Measurements from ENCODE around the gene COL26A1.

Gene COL26A1

DNA sequence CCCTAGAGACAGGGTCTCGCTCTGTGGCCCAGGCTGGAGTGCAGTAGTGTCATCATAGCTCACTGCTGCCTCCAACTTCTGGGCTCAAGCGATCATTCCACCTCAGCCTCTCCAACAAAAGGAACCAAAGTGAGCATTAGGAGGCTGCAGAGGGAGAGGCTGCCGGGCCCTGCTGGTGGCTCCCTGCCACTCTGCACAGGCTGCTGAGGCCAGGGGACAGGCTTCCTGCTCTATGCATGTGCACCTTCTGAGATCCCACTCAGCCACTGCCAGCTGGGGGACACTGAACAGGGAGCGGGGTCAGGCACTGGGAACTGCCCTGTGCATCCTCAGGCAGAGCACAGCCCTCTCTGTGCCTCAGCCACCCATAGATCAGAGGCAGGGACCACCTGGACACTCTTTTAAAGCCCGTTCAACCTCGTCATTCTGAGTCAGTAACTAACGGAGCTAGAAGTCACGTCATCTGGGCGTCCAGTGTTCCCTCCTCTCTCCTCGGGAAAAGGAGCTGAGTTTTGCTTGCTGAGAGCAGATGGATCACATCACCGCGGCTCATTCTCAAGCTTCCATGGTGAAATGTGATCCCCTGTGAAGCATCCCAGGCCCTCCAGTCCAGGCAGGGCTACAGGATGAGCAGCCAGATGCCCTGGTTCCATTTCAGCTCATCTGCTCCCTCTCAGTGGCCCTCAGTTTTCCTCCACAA, 156.8 kb downstream of the COL26A1 start:
- H2AK5ac ChIP-seq (ENCODE audit: low read length): no peak overlapping the region
- H3K18ac ChIP-seq (ENCODE audit: low read length): no peak overlapping the region
- H3K27ac ChIP-seq (ENCODE audit: low read depth, low read length): no peak overlapping the region
- H2BK120ac ChIP-seq (ENCODE audit: insufficient read depth, low read length, poor library complexity): no peak overlapping the region
- no peak overlapping the region for H3K4me2 ChIP-seq (ENCODE audit: low read length)
- H3K79me2 ChIP-seq (ENCODE audit: control insufficient read depth, insufficient read depth, low read length, poor library complexity): no peaks in the 10 kb centered on the region
- H3K36me3 ChIP-seq (ENCODE audit: control insufficient read depth in 1 of 2, insufficient read depth in 2 of 2, low read length in 2 of 2): no peaks in the 10 kb centered on the region
- H2BK12ac ChIP-seq (ENCODE audit: low read length): no peak overlapping the region
- H2AFZ ChIP-seq (ENCODE audit: insufficient read depth, low read length, poor library complexity): no peak overlapping the region
- no peak overlapping the region for H3K4ac ChIP-seq (ENCODE audit: low read depth, low read length)
- no peak overlapping the region for H4K8ac ChIP-seq (ENCODE audit: low read depth, low read length)
- no peaks in the 10 kb centered on the region for H3K4me1 ChIP-seq (ENCODE audit: control insufficient read depth in 1 of 2, insufficient read depth in 2 of 2, low read length in 2 of 2)
- DNase-seq: no peak
- no peak overlapping the region for H3K9ac ChIP-seq (ENCODE audit: low read length)
- no peaks in the 10 kb centered on the region for H3K79me1 ChIP-seq (ENCODE audit: low read length)
- no peak overlapping the region for H3K4me3 ChIP-seq (ENCODE audit: low read depth, low read length)
- WGBS (ENCODE audit: extremely low coverage, insufficient coverage, insufficient read length): no CpG with 5 or more reads among the region's 12 CpGs
- H2BK5ac ChIP-seq (ENCODE audit: low read depth, low read length, poor library complexity): no peak overlapping the region
- H3K9me3 ChIP-seq (ENCODE audit: insufficient read depth, low read depth, low read length): peaks cover 1% of the 10 kb centered on the region
- no peak overlapping the region for H4K12ac ChIP-seq (ENCODE audit: low read depth, low read length)
- no peak overlapping the region for H3K14ac ChIP-seq (ENCODE audit: low read length)
- no peak overlapping the region for H4K91ac ChIP-seq (ENCODE audit: low read depth, low read length)
- no peaks in the 10 kb centered on the region for H3K27me3 ChIP-seq (ENCODE audit: insufficient read depth, low read length)
- no peak overlapping the region for H3K23ac ChIP-seq (ENCODE audit: low read length)

GRCh38 chr7:101521430-101521925, 158.8 kb downstream of the COL26A1 start:
- no peak overlapping the region for H3K9ac ChIP-seq (ENCODE audit: low read length)
- no peak overlapping the region for H4K12ac ChIP-seq (ENCODE audit: low read depth, low read length)
- peaks cover under 1% of the 10 kb centered on the region for H3K9me3 ChIP-seq (ENCODE audit: insufficient read depth, low read depth, low read length)
- no peak overlapping the region for H3K4me2 ChIP-seq (ENCODE audit: low read length)
- no peak overlapping the region for H3K4me3 ChIP-seq (ENCODE audit: low read depth, low read length)
- no peak overlapping the region for H3K18ac ChIP-seq (ENCODE audit: low read length)
- no peak overlapping the region for H2AFZ ChIP-seq (ENCODE audit: insufficient read depth, low read length, poor library complexity)
- H2BK120ac ChIP-seq (ENCODE audit: insufficient read depth, low read length, poor library complexity): no peak overlapping the region
- no peak overlapping the region for H2AK5ac ChIP-seq (ENCODE audit: low read length)
- no peak overlapping the region for H3K27ac ChIP-seq (ENCODE audit: low read depth, low read length)
- no peak overlapping the region for H4K91ac ChIP-seq (ENCODE audit: low read depth, low read length)
- no peak overlapping the region for H3K23ac ChIP-seq (ENCODE audit: low read length)
- H4K8ac ChIP-seq (ENCODE audit: low read depth, low read length): no peak overlapping the region
- WGBS (ENCODE audit: extremely low coverage, insufficient coverage, insufficient read length): no CpG with 5 or more reads among the region's 5 CpGs
- no peak overlapping the region for H2BK5ac ChIP-seq (ENCODE audit: low read depth, low read length, poor library complexity)
- H3K79me1 ChIP-seq (ENCODE audit: low read length): no peaks in the 10 kb centered on the region
- no peaks in the 10 kb centered on the region for H3K79me2 ChIP-seq (ENCODE audit: control insufficient read depth, insufficient read depth, low read length, poor library complexity)
- no peaks in the 10 kb centered on the region for H3K4me1 ChIP-seq (ENCODE audit: control insufficient read depth in 1 of 2, insufficient read depth in 2 of 2, low read length in 2 of 2)
- no peak for DNase-seq
- H3K36me3 ChIP-seq (ENCODE audit: control insufficient read depth in 1 of 2, insufficient read depth in 2 of 2, low read length in 2 of 2): peaks cover 1 to 2% of the 10 kb centered on the region in 2 experiments
- no peaks in the 10 kb centered on the region for H3K27me3 ChIP-seq (ENCODE audit: insufficient read depth, low read length)
- H2BK12ac ChIP-seq (ENCODE audit: low read length): no peak overlapping the region
- no peak overlapping the region for H3K4ac ChIP-seq (ENCODE audit: low read depth, low read length)
- no peak overlapping the region for H3K14ac ChIP-seq (ENCODE audit: low read length)

- H3K4ac ChIP-seq (ENCODE audit: low read depth, low read length): no peak overlapping the region
- no peak overlapping the region for H4K91ac ChIP-seq (ENCODE audit: low read depth, low read length)
- H2AFZ ChIP-seq (ENCODE audit: insufficient read depth, low read length, poor library complexity): no peak overlapping the region
- H3K79me2 ChIP-seq (ENCODE audit: control insufficient read depth, insufficient read depth, low read length, poor library complexity): no peaks in the 10 kb centered on the region
- no peak overlapping the region for H3K9ac ChIP-seq (ENCODE audit: low read length)
- no peak overlapping the region for H2BK120ac ChIP-seq (ENCODE audit: insufficient read depth, low read length, poor library complexity)
- no peak overlapping the region for H3K14ac ChIP-seq (ENCODE audit: low read length)
- H3K4me1 ChIP-seq (ENCODE audit: control insufficient read depth in 1 of 2, insufficient read depth in 2 of 2, low read length in 2 of 2): no peaks in the 10 kb centered on the region
- no peak overlapping the region for H2BK5ac ChIP-seq (ENCODE audit: low read depth, low read length, poor library complexity)
- H3K18ac ChIP-seq (ENCODE audit: low read length): no peak overlapping the region
- WGBS (ENCODE audit: extremely low coverage, insufficient coverage, insufficient read length): no CpG with 5 or more reads among the region's 5 CpGs
- H2AK5ac ChIP-seq (ENCODE audit: low read length): no peak overlapping the region
- no peaks in the 10 kb centered on the region for H3K27me3 ChIP-seq (ENCODE audit: insufficient read depth, low read length)
- no peaks in the 10 kb centered on the region for H3K79me1 ChIP-seq (ENCODE audit: low read length)
- no peak overlapping the region for H3K4me3 ChIP-seq (ENCODE audit: low read depth, low read length)
- no peak for DNase-seq
- no peak overlapping the region for H3K4me2 ChIP-seq (ENCODE audit: low read length)
- H3K23ac ChIP-seq (ENCODE audit: low read length): no peak overlapping the region
- H2BK12ac ChIP-seq (ENCODE audit: low read length): no peak overlapping the region
- no peak overlapping the region for H4K8ac ChIP-seq (ENCODE audit: low read depth, low read length)
- H3K27ac ChIP-seq (ENCODE audit: low read depth, low read length): no peak overlapping the region
- no peak overlapping the region for H4K12ac ChIP-seq (ENCODE audit: low read depth, low read length)
- H3K9me3 ChIP-seq (ENCODE audit: insufficient read depth, low read depth, low read length): peaks cover 3% of the 10 kb centered on the region
- peaks cover 6 to 7% of the 10 kb centered on the region in 2 experiments for H3K36me3 ChIP-seq (ENCODE audit: control insufficient read depth in 1 of 2, insufficient read depth in 2 of 2, low read length in 2 of 2)
These were observed 159.3 kb downstream of the COL26A1 start for GRCh38 chr7:101522021-101522420.

DNA sequence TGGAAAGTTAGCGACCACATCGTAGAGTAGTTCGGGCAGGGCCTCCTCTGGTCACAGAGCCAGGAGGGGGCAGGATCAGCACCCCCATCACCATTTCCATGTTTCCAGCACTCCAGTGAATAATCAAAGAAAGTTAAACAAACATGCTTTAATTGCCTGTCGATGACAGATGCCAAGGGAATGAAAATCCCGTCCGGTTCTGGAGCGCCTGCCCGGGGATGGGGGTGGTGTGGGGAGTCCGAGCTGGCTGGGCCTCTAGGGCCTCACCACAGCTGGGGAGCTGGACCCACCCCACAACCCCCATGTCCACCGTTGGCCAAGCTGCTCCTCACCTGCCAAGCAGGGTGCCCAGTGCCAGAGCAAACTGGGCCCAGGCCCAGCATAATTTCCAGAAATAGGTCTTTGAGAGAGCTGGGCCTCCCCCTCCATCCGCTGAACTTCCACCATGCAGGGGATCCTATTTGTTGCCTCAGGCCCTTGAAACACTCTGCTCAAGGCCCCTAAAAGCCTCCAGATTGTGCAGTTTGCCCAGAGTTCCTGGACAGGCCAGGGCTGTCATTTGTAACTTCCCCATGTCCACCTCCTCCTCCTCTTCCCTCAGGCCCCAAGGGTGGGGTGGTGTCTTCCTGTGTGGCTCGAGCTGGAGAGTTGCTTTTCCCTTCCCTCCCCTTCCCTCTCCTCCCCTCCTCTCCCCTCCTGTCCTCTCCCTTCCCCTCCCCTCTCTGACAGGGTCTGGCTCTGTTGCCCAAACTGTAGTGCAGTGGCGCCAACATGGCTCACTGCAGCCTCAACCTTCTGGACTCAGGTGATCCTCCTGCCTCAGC, 165.4 kb downstream of the COL26A1 start:
- DNase-seq: no peak
- Histone ChIP-seq H3K9me3 (ENCODE audit: insufficient read depth, low read depth, low read length) (peaks cover 3% of the 10 kb centered on the region), H4K8ac (ENCODE audit: low read depth, low read length) (no peak overlapping the region), H3K23ac (ENCODE audit: low read length) (no peak overlapping the region), H2AK5ac (ENCODE audit: low read length) (no peak overlapping the region), H3K79me2 (ENCODE audit: control insufficient read depth, insufficient read depth, low read length, poor library complexity) (no peaks in the 10 kb centered on the region), H3K4ac (ENCODE audit: low read depth, low read length) (no peak overlapping the region), H3K14ac (ENCODE audit: low read length) (no peak overlapping the region), H3K27me3 (ENCODE audit: insufficient read depth, low read length) (no peaks in the 10 kb centered on the region), H3K4me3 (ENCODE audit: low read depth, low read length) (no peak overlapping the region), H2BK12ac (ENCODE audit: low read length) (no peak overlapping the region), H3K4me1 (ENCODE audit: control insufficient read depth in 1 of 2, insufficient read depth in 2 of 2, low read length in 2 of 2) (peaks cover 0 to 3% of the 10 kb centered on the region in 2 experiments), H4K91ac (ENCODE audit: low read depth, low read length) (no peak overlapping the region), H2BK120ac (ENCODE audit: insufficient read depth, low read length, poor library complexity) (no peak overlapping the region), H3K36me3 (ENCODE audit: control insufficient read depth in 1 of 2, insufficient read depth in 2 of 2, low read length in 2 of 2) (peaks cover 8 to 12% of the 10 kb centered on the region in 2 experiments), H3K9ac (ENCODE audit: low read length) (no peak overlapping the region), H2AFZ (ENCODE audit: insufficient read depth, low read length, poor library complexity) (no peak overlapping the region), H3K18ac (ENCODE audit: low read length) (no peak overlapping the region), H3K79me1 (ENCODE audit: low read length) (no peaks in the 10 kb centered on the region), H3K4me2 (ENCODE audit: low read length) (no peak overlapping the region), H3K27ac (ENCODE audit: low read depth, low read length) (no peak overlapping the region), H4K12ac (ENCODE audit: low read depth, low read length) (no peak overlapping the region), H2BK5ac (ENCODE audit: low read depth, low read length, poor library complexity) (no peak overlapping the region)
- WGBS (ENCODE audit: extremely low coverage, insufficient coverage, insufficient read length): no CpG with 5 or more reads among the region's 13 CpGs
